GM19193 (cell line): ENCODE data around the gene MAP3K6.

ENCODE experiments used
- POLR2A ChIP-seq: IDR thresholded peaks from 4 replicates; pipeline ENCODE4 v1.6.1; 2011; ENCODE audit not compliant: insufficient read depth, insufficient read length; ENCODE audit errors: extremely low read depth

The MAP3K6 gene

DNA sequence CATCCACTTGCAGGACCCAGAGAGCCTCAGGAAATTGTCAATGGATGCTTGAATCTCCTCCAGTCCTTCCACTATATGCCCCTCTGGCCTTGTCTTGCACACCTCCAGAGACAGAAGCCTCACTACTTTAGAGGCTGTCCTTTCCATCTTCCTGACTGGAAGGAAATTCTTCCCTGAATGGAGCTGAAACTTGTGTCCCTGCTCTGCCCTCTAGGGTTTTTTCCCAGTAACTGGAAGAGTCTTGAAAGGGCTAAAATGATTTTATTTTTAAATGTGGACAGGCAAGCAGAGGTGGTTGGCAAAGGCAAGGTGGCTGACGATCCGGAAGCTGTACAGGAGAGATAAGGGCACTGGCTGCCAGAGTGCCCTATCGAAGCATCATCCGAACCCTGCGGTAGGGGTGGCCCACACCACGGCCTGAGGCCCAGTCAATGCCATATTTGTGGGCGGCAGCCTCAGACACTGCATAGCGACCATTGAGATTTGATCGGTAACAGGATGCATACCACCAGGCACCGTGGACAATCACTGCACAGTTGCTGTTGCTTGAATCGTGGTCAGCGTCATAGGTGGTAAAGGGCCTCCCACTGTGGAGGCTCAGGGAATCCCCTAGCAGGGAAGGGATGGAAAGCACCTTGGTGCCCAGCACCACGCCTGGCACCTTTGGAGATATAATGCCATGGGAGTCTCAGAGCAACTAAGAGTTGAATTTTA, 2.3 kb upstream of the MAP3K6 start:
- TF ChIP-seq POLR2A, result no peak

DNA sequence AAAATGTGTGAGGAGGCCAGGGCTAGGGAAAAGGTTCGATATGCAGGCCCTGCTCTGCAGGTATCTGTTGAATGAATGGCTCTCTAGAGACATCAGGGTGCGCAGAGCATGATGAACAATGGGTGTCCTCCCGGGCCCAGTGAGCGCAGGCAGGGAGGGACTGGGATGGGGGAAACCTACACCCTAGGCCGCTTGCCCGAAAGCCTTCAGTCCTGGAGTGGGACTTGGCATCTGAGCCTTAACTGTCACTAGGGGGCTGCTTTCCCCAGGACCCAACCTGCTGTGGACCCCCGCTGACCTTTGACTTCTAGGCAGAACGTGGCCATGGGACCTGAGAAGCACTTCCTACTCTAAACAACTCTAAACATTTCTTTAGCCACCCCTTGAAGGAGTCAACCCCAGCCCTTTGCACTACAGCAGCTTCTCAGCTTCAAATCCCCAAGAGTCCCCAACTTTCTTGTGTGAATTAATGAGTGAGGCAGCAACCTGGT, 444 bp upstream of the MAP3K6 start:
- TF ChIP-seq POLR2A, result no peak

DNA sequence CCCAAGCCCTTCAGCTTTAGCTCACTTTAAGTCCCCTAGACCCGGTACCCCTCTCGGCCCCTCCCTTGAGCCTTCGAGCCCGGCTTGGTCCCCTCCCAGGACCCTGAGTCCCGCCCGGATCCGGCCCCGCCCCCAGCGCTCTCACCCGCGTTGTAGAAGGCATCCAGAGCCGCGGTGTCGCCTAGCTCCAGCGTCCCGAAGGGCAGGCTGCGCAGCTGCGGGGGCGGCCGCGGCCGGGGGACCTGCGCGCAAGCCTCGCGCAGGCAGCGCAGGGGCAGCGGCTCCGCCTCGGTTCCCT, 699 bp downstream of the MAP3K6 start:
- no peak for TF ChIP-seq POLR2A

DNA sequence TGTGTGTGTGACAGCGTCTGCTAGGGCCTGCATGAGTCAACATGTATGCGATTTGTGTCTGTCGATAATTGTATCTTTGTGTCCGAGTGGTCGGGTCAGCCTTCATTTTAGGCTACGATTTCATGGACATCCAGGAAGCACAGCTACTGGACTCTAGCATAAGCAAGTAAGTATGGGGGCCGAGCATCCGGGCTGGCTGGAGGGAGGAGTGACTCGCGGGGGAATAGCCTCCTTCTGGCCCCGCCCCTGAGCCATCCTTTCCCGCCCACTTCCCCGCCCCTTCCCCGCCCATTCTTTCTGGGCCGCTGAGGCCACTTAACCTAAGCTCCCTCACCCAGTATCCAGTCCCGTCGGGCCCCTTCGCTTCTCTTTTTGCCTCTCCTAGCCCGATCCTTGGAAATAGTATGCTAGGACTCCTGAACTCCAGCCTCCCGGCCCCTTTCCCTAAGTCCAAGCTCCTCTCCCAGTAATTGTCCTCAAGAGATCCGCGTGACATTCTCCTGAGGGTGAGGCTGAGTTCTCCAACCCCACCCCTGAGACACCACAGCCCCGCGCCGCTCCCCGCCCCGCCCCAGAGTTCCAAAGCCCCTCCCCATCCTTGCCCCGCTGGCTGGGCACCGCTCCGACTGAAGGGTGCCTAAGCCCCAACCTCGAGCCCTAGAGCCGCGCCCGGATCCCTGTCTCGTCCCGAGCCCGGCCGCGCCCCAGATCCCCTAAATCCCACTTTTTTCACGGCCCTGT, 1.2 kb downstream of the MAP3K6 start:
- no peak for TF ChIP-seq POLR2A

DNA sequence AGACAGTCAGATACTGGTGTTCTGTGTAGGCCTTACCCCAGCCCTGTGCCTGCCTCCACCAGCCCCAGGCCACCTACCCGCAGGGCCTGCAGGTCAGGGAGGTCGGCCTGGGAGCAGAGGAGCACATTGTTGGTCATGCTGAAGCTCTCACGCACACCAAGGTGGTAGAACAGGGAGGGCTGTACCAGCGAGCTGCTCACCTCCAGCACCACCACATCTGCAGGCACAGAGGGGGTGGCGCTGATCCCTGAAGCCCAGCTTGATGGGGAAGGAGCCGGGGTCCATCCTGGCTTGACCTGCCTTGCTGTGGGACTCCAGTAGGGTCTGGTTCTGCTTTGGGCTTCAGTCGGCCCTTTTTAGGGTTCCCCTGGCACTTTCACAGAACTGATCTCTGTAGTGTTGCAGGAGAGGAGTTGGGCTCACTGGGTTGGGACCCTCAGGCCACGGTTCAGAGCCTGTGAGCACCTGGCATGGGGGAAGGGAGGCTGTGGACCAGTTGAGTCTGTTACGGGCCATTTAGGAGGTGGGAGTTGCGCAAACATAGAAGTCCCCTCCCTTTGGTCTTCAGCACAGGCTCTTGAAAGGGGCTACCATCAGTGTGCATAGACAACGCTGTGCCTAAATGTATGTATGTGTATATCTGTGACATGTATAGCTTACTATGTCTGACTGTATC, 1.9 kb downstream of the MAP3K6 start:
- TF ChIP-seq POLR2A, result no peak

DNA sequence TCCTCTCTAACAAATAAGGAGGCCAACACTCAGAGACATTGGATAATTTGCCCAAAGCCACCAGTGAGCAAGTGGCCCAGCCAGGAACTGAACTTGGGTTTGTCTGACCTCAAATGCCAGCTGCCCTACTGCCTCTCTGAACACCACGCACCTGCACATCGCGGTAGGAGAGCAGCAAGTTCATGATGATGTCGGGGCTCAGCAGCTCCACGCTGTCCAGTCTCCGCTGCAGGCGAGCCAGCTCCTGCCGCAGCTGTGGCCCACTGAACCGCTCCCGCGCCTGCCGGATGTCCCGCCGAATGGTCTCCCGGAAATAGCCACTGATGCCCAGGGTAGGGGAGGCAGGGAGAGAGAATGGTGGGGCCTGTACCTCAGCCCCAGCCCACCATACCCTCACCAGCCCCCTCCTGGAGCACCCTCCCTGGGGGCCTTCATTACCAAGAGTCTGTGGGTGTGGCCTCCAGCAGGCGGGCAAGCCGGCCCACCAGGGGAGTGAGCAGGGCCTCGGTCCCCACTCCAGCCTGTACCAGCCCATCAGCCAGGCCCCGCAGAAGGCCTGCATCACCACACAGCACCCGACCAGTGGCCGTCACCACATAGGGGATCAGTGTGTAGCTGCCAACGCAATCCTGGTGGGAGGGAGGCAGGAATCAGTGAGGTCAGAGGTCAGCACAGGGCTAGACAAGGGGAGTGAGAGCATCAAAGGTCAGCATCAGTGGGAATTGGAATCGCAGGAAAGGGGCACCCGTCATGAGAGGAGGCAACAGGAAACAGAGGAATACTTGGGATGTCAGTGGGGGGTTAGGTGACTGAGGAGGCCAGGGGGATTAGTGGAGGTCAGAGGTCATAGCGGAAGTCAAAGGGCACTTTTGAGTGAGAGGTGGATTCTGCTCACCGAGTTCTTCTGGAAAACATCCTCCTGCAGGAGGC, 2.7 kb downstream of the MAP3K6 start:
- TF ChIP-seq POLR2A, result no peak

DNA sequence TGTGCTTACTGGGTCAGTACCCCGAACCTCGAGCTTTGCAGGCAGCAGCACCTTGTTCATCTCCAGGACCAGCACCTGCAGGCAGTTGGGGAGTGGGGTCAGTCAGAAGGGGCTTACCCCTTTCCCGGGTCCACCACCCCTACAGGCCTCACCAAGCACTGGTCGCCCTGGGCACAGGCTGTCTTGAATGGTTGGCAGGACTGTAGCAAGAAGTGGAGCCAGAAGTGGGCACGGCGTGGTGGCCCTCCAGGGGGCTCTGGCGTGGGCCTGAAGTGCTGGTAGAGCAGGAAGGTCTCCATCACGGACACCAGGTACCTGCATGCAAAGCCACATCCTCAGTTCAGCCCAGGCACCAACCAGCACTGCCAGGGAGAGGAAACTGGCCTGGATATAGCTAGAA, 5.2 kb downstream of the MAP3K6 start:
- TF ChIP-seq POLR2A, result no peak

DNA sequence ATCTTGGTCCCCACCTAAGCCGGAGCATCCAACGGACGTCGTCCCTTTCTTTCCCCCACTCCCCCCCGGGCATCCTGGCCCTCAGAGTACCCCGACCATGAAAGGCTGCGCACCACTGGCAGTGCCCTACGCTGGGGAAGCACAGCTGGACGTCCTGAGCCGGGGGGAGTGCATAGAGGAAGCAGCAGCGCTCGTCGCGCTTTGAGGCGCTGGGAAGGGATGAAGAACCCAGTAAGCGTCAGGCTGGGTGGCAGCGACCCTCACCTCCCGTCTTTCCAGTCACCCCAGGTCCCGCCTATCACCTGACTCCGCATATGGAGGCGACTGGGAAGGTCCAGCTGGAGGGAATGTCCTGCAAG, 5.7 kb downstream of the MAP3K6 start:
- TF ChIP-seq POLR2A, result no peak

DNA sequence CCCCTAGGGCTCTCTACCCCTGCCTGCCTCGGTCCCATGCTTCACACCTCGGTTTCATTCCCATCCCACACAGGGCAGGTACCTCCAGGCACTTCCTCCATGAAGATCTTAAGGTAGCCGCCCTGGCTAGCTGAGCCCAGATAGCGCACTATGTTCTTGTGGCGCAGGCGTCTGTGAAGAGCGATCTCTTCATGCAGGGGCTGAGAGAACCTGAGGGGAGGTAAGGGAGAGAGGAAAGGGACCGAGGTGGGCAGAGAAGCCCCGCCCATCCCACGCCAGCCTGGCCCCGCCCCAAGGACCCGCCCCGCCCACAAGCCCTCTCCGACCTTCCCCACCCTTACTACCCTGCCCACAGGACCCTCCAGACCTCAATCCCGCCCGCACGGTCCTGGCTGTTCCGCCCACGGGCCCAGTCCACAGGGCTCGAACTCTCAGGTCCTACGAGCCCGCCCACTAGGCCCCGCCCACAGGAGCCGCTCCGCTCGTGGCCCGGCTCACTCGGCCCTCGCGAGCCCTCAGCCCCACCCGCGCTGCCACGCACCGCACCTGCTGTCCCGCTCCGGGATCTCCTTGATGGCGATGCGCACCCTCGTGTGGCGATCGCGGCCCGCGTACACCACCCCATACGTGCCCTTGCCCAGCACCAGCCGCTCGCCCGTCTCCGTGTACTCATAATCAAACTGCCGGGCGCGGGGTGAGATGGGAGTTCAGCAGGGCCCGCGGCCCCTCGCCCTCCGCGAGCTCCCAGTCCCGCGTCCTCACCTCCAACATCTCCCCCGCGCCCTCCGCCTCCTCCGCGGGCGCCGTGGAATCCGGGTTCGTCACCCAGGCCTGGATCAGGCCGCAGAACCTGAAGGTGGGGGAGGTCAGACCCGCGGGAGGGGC, 6.4 kb downstream of the MAP3K6 start:
- no peak for TF ChIP-seq POLR2A

DNA sequence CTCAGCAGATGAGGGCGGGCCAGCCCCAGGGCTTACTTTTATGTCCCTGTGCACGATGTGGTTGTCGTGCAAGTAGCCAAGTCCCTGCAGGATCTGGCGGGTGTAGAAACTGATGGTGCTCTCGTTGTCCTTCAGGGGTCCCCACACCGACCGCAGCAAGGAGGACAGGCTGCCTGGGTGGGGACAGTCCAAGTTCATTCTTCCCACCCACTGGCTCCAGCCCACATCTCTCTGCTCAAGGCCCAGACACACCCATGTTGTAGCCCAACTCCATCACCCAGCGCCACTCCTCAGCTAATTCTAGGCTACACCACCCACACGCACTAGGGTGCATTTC, 7.0 kb downstream of the MAP3K6 start:
- TF ChIP-seq POLR2A, result no peak

DNA sequence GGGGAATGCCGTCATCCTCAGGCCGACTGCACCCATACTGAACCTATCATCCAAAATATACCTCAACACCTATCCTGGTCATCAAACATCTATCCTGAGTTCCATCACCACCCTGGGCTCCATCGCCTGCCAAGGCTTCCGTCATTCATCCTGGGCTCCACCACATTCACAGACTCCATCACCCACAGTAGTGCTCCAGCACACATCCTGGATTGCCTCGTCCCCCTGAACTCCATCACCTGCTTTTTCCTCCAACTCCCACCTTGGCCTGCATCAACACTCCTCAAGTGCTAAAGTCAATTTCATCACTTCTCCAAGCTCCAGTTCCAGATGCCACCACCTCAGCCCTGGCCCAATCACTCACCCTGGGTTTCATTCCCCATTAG, 7.8 kb downstream of the MAP3K6 start:
- no peak for TF ChIP-seq POLR2A

DNA sequence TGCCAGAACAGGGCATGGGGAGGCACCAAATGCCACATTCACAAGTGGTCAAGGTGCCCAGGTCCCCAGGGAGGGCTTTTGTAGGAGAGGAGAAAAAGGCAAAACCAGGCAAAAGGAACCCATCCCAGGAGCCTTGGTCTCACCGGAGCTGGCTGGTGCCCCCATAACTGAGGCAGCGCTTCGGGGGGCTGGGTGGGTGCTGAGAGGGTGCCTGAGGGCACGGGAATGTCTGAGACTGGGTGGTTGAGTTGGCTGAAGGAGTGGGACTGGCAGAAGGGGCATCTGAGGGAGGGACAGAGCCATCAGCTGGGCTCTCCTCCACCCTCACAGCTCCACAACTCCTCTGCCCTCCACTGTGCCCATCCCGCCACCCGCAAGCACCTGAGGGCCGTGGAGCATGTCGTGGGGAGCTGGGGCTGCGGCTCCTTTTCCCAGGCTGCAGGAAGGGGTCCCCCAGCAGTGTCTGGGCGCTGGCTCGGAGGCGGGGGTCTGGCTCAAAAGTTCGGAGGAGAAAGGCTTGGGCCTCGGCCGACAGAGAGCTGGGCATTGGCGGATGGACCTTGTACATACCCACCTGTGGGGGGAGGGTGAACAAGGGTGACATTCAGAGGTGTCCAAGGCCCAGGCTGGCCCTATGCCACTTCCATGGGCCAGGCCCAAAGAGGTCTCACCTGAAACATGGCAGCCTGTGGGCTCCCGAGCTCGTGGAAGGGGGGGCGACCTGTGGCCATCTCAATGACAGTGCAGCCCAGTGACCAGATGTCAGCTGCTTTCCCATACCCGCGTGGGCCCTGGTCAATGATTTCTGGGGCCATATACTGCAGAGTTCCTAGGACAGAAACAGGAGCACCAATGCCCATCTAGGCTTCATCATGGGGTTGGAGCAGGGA, 8.5 kb downstream of the MAP3K6 start:
- TF ChIP-seq POLR2A, result no peak
